Adrenal gland (tissue), 5 donors: Measurements from ENCODE around the gene PSMB11.
A peak's percentile ranks its signal among the peaks of the same experiment; 100 is the strongest.

Experiments
- POLR2A ChIP-seq, 2 donors: fragments of 450-650 bp; IDR thresholded peaks; one replicate each; pipeline ENCODE4 v1.6.1; 2017; ENCODE audit warnings: antibody characterized with exemption in 2 of 2, mild to moderate bottlenecking in 2 of 2, moderate library complexity in 1 of 2
- TF ChIP-seq, protein P1 (sequence below), 6 experiments: fragments of 450-650 bp in 4 of 6; fragments of 200-600 bp in 2 of 6; sonication (generic) in 1 of 6; IDR thresholded peaks; 1 replicate in 5 of 6; 2 replicates in 1 of 6; pipeline versions ENCODE4 v1.5.1 to v1.8.0; 2016 to 2021; ENCODE audit warnings: antibody characterized with exemption in 6 of 6, mild to moderate bottlenecking in 2 of 6, moderate library complexity in 1 of 6
- donor health status: DM: no; HTN: no; CAD: no.

DNA sequence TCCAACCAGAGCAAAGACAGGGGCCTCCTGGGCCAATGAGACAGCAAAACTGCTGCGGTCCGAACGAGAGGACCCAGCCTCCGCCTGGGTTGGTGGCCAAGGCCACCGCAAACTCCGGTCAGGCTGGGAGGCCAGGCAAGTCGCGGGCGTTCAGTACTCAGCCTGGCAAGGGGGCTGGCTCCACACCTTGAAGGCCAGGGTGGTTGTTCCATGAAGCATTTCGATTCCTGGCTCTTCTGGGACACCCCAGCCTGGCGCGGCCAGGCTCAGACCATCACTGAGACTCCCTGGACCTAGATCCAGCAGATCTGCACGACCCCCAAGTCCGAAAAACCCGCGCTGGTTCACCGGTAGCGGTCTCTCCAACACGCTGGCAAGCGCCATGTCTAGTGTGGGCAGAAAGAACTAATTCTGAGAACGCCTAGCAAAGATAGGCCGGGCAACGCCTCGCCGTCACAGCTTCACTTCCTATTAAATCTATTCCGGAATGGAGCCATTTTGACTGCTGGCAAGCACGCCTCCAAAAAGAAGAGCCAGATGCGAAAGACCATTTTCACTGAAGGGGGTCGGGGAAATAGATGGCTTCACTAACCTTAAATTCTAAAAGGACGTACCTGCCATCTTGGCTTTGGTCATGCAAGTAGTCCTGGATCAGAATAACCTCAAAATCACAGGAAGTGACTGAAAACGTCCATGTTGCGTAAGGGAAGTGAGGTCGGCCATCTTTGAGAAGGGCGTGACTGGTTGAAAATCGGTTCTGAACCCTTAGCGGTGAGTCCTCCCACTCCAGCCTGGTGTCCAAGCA lies 7.3 kb upstream of the PSMB11 start, which contains the start of gene PSMB5:
- TF ChIP-seq, protein P1, sequence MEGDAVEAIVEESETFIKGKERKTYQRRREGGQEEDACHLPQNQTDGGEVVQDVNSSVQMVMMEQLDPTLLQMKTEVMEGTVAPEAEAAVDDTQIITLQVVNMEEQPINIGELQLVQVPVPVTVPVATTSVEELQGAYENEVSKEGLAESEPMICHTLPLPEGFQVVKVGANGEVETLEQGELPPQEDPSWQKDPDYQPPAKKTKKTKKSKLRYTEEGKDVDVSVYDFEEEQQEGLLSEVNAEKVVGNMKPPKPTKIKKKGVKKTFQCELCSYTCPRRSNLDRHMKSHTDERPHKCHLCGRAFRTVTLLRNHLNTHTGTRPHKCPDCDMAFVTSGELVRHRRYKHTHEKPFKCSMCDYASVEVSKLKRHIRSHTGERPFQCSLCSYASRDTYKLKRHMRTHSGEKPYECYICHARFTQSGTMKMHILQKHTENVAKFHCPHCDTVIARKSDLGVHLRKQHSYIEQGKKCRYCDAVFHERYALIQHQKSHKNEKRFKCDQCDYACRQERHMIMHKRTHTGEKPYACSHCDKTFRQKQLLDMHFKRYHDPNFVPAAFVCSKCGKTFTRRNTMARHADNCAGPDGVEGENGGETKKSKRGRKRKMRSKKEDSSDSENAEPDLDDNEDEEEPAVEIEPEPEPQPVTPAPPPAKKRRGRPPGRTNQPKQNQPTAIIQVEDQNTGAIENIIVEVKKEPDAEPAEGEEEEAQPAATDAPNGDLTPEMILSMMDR (IDR thresholded peaks at IDR 0.05), result peak in 5 of 6 experiments; percentile 2 to 45 (median 40)
- peak; percentile 16 to 58 for TF ChIP-seq POLR2A (IDR thresholded peaks at IDR 0.05)
